Natural killer cell (primary cell): ENCODE data around the gene MLN. TPM values are rescaled to one million over a fixed set of nuclear protein-coding genes. Genes with fewer than 3 reads are reported as not detected.

Source experiments
- ATAC-seq, 3 donors: fragments of 150-1000 bp in 2 of 3; fragments of 200-7000 bp in 1 of 3; cut with Tn5 transposase; 1 replicate in 1 of 3; 2 replicates in 2 of 3; pipeline ENCODE4 v1.10.0; 2021; ENCODE audit warnings: mild to moderate bottlenecking in 2 of 3, moderate library complexity in 2 of 3
- DNase-seq, 2 donors: peaks; one replicate each; pipeline versions ENCODE4 v3.0.0 to v3.0.0-alpha.2; 2013 to 2021; ENCODE audit warnings: mixed read lengths in 1 of 2
- H3K27ac ChIP-seq: one replicate; pipeline ENCODE4 v1.5.1; 2013; ENCODE audit warnings: mild to moderate bottlenecking, low read length
- H3K27me3 ChIP-seq: one replicate; pipeline ENCODE4 v1.6.1; 2013; ENCODE audit warnings: low read length; ENCODE audit not compliant: control insufficient read depth, insufficient read depth
- H3K36me3 ChIP-seq: one replicate; pipeline ENCODE4 v1.6.1; 2013; ENCODE audit warnings: low read length; ENCODE audit not compliant: control insufficient read depth, insufficient read depth
- H3K4me1 ChIP-seq: one replicate; pipeline ENCODE4 v1.6.1; 2013; ENCODE audit warnings: low read length; ENCODE audit not compliant: control insufficient read depth, insufficient read depth
- H3K4me3 ChIP-seq: one replicate; pipeline ENCODE4 v1.5.1; 2013; ENCODE audit warnings: low read length
- H3K9me3 ChIP-seq: one replicate; pipeline ENCODE4 v1.6.1; 2013; ENCODE audit warnings: low read length; ENCODE audit not compliant: control insufficient read depth, insufficient read depth
- H3K27ac Mint-ChIP-seq, 2 donors: one replicate each; pipeline ENCODE4 v1.8.0; 2022; ENCODE audit warnings: mild to moderate bottlenecking in 2 of 2, mixed read lengths in 2 of 2, moderate library complexity in 1 of 2
- H3K27me3 Mint-ChIP-seq, 2 donors: one replicate each; pipeline ENCODE4 v1.8.0; 2022; ENCODE audit warnings: low read depth in 2 of 2, mixed read lengths in 2 of 2
- H3K36me3 Mint-ChIP-seq: one replicate; pipeline ENCODE4 v1.8.0; 2022; ENCODE audit warnings: mixed read lengths
- H3K4me1 Mint-ChIP-seq, 2 donors: one replicate each; pipeline ENCODE4 v1.8.0; 2022; ENCODE audit warnings: mixed read lengths in 2 of 2
- H3K4me3 Mint-ChIP-seq: one replicate; pipeline ENCODE4 v1.8.0; 2022; ENCODE audit warnings: mild to moderate bottlenecking, moderate library complexity, mixed read lengths
- H3K9me3 Mint-ChIP-seq, 2 donors: one replicate each; pipeline ENCODE4 v1.8.0; 2022; ENCODE audit warnings: mixed read lengths in 2 of 2
- WGBS: methylation state at CpG from one replicate; pipeline ENCODE4 v1.1.7; 2013; ENCODE audit warnings: missing lambda C conversion rate; ENCODE audit not compliant: insufficient coverage; 5-methylcytosine and 5-hydroxymethylcytosine counted together
- intact Hi-C: fragments of 100-400 bp; cut with micrococcal nuclease; formaldehyde crosslinking; loops from one replicate; pipeline ENCODE4 v1.14.2; 2022
- total RNA-seq, 4 donors: library from RNA; stranded (reverse); fragments of 120-200 nt in 1 of 4; gene quantifications; one replicate each; pipeline versions ENCODE4 v1.2.3 to v1.2.4, GENCODE V29; 2013 to 2022
- TF ChIP-seq, protein P1 (sequence below): fragments of 200-600 bp; IDR thresholded peaks from one replicate; pipeline ENCODE4 v1.8.0; 2022; ENCODE audit warnings: antibody characterized with exemption

Gene MLN
- total RNA-seq, 3 donors from 2014 or later (not counting 1 experiment from before 2014, with no cell fraction given) = not detected

- H3K36me3 Mint-ChIP-seq = no peaks in the 10 kb centered on the region
- H3K4me3 Mint-ChIP-seq = no peak overlapping the region
- Histone ChIP-seq H3K4me3 (no peak overlapping the region), H3K9me3 (no peaks in the 10 kb centered on the region), H3K27me3 (peaks cover 4% of the 10 kb centered on the region), H3K27ac (no peak overlapping the region), H3K36me3 (peaks cover 9% of the 10 kb centered on the region), H3K4me1 (peaks cover 24% of the 10 kb centered on the region)
- TF ChIP-seq, protein P1, sequence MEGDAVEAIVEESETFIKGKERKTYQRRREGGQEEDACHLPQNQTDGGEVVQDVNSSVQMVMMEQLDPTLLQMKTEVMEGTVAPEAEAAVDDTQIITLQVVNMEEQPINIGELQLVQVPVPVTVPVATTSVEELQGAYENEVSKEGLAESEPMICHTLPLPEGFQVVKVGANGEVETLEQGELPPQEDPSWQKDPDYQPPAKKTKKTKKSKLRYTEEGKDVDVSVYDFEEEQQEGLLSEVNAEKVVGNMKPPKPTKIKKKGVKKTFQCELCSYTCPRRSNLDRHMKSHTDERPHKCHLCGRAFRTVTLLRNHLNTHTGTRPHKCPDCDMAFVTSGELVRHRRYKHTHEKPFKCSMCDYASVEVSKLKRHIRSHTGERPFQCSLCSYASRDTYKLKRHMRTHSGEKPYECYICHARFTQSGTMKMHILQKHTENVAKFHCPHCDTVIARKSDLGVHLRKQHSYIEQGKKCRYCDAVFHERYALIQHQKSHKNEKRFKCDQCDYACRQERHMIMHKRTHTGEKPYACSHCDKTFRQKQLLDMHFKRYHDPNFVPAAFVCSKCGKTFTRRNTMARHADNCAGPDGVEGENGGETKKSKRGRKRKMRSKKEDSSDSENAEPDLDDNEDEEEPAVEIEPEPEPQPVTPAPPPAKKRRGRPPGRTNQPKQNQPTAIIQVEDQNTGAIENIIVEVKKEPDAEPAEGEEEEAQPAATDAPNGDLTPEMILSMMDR = no peak
- DNase-seq (no peak), ATAC-seq (no peak)
- WGBS = 94% methylated on average over 5 of the region's 5 CpGs
- intact Hi-C loops = no loop called here
- peaks cover 33 to 34% of the 10 kb centered on the region in 2 donors for H3K4me1 Mint-ChIP-seq
- H3K27ac Mint-ChIP-seq = no peak overlapping the region
- H3K27me3 Mint-ChIP-seq = peaks cover 3 to 17% of the 10 kb centered on the region in 2 donors
- no peaks in the 10 kb centered on the region for H3K9me3 Mint-ChIP-seq
Observed at GRCh38 chr6:33790910-33791309, 12.9 kb downstream of the MLN start.

DNA sequence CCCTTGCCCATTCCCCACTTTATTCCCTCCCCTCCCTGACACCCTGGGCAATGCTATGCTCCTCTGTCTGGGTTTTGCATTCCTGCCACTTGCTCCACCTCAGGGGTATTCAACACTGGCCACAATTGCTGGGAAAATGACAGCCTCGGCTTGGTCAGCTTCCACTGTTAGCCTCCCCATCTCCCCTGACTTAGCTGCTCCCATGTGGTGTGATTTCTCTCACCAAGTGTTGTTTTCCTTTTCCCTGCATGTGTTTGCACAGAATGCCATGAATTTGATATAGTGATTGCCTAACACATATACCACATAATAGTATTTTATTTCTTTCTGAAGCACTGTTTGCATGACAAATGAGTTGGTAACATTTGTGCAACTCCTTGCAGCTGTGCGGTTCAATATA is 13.4 kb downstream of the MLN start:
- ATAC-seq (no peak), DNase-seq (no peak)
- peaks cover 28% of the 10 kb centered on the region for H3K4me1 ChIP-seq
- H3K4me3 ChIP-seq = no peak overlapping the region
- peaks cover 4% of the 10 kb centered on the region for H3K27me3 ChIP-seq
- no peak overlapping the region for H3K27ac ChIP-seq
- no peaks in the 10 kb centered on the region for H3K9me3 ChIP-seq
- peaks cover 14% of the 10 kb centered on the region for H3K36me3 ChIP-seq
- no peak overlapping the region for H3K27ac Mint-ChIP-seq
- H3K4me1 Mint-ChIP-seq = peaks cover 38 to 40% of the 10 kb centered on the region in 2 donors
- no peaks in the 10 kb centered on the region for H3K36me3 Mint-ChIP-seq
- intact Hi-C loops = no loop called here
- 92% methylated on average over 2 of the region's 2 CpGs for WGBS
- TF ChIP-seq, protein P1 = no peak
- peaks cover 3 to 17% of the 10 kb centered on the region in 2 donors for H3K27me3 Mint-ChIP-seq
- H3K4me3 Mint-ChIP-seq = peak overlapping the region; percentile 68
- no peaks in the 10 kb centered on the region for H3K9me3 Mint-ChIP-seq

- no peak for DNase-seq
- peak overlapping the region; percentile 79 to 80 for H3K27ac Mint-ChIP-seq
- H3K9me3 Mint-ChIP-seq = no peaks in the 10 kb centered on the region
- H3K27me3 ChIP-seq = no peaks in the 10 kb centered on the region
- TF ChIP-seq, protein P1 = no peak
- peak overlapping the region; percentile 83 for H3K4me3 Mint-ChIP-seq
- peaks cover 35% of the 10 kb centered on the region for H3K4me1 ChIP-seq
- H3K9me3 ChIP-seq = no peaks in the 10 kb centered on the region
- H3K4me1 Mint-ChIP-seq = peaks cover 46 to 48% of the 10 kb centered on the region in 2 donors
- ATAC-seq = no peak
- peaks cover 18% of the 10 kb centered on the region for H3K36me3 ChIP-seq
- 93% methylated on average over 10 of the region's 11 CpGs for WGBS
- H3K27me3 Mint-ChIP-seq = peaks cover 3 to 17% of the 10 kb centered on the region in 2 donors
- H3K27ac ChIP-seq = no peak overlapping the region
- intact Hi-C loops = loop anchor here (1.0 to 2.0 kb wide), 2 partner anchors 78 to 115 kb away; partner anchors contain the start of gene UQCC2
- H3K36me3 Mint-ChIP-seq = no peaks in the 10 kb centered on the region
- H3K4me3 ChIP-seq = no peak overlapping the region
Observed at GRCh38 chr6:33789550-33789895, 14.3 kb downstream of the MLN start.
